Omental fat pad (tissue), 4 donors: ENCODE results near the gene TMEM19. TPM values are rescaled to one million over a fixed set of nuclear protein-coding genes. Genes with fewer than 3 reads are reported as not detected.
"Not testable (repeated sequence)": the region's sequence is repeated elsewhere in the genome, so short reads cannot be mapped to it uniquely, and the experiment has no call there.

ENCODE experiments used
- ATAC-seq: fragments of 150-250 bp; one replicate; pipeline ENCODE4 v1.9.1; 2016; ENCODE audit warnings: mild to moderate bottlenecking, moderate library complexity; ENCODE audit not compliant: low FRiP score
- DNase-seq: peaks from one replicate; pipeline ENCODE4 v3.0.0-alpha.2; 2019; ENCODE audit warnings: low spot score
- CTCF ChIP-seq, 3 donors: fragments of 450-650 bp; IDR thresholded peaks; one replicate each; pipeline ENCODE4 v1.5.1; 2016 to 2017; ENCODE audit warnings: antibody characterized with exemption in 3 of 3, mild to moderate bottlenecking in 3 of 3, moderate library complexity in 2 of 3
- total RNA-seq, 4 donors: library from RNA; depleted of rRNA; stranded (reverse); fragments of >200 nt; gene quantifications; one replicate each; pipeline ENCODE4 v1.1.0, GENCODE V29; 2016

The TMEM19 gene
- total RNA-seq, 4 donors from 2014 or later: 10.3 to 20.0 (median 16.7) TPM

GRCh38 chr12:71684081-71684480 lies 1.8 kb upstream of the TMEM19 start:
- TF ChIP-seq CTCF (IDR thresholded peaks at IDR 0.05): no peak
- DNase-seq (no peak), ATAC-seq (no peak)

GRCh38 chr12:71685312-71685906 lies 473 bp upstream of the TMEM19 start:
- no peak for DNase-seq
- no peak for TF ChIP-seq CTCF (IDR thresholded peaks at IDR 0.05)
- ATAC-seq: no peak

- ATAC-seq (no peak), DNase-seq (no peak)
- TF ChIP-seq CTCF (IDR thresholded peaks at IDR 0.05): no peak
Measured at GRCh38 chr12:71686658-71687025, 760 bp downstream of the TMEM19 start.

GRCh38 chr12:71687172-71687571 lies 1.3 kb downstream of the TMEM19 start:
- ATAC-seq, DNase-seq: not testable (repeated sequence)

GRCh38 chr12:71688961-71689570 lies 3.2 kb downstream of the TMEM19 start:
- ATAC-seq: no peak
- TF ChIP-seq CTCF (IDR thresholded peaks at IDR 0.05): no peak
- no peak for DNase-seq

GRCh38 chr12:71691504-71692129 lies 5.7 kb downstream of the TMEM19 start:
- ATAC-seq: no peak
- DNase-seq: no peak
- TF ChIP-seq CTCF (IDR thresholded peaks at IDR 0.05): no peak

GRCh38 chr12:71693126-71693525 lies 7.2 kb downstream of the TMEM19 start:
- ATAC-seq (no peak), DNase-seq (no peak)
- TF ChIP-seq CTCF (IDR thresholded peaks at IDR 0.05): no peak

GRCh38 chr12:71693651-71694050 lies 7.8 kb downstream of the TMEM19 start:
- not testable (repeated sequence) for ATAC-seq, DNase-seq
